GM21360 (cell line): ENCODE data around the gene FOXE3.

ENCODE experiments used
- ATAC-seq: cut with Tn5 transposase; IDR thresholded peaks from one replicate; pipeline ENCODE4 v1.9.1; 2021; ENCODE audit warnings: mild to moderate bottlenecking, moderate library complexity; ENCODE audit not compliant: unreplicated experiment

Gene FOXE3

GRCh38 chr1:47433477-47434050 is 17.5 kb downstream of the FOXE3 start:
- no peak for ATAC-seq

GRCh38 chr1:47434051-47434842 is 18.2 kb downstream of the FOXE3 start:
- ATAC-seq, result no peak

- no peak for ATAC-seq
Measured at GRCh38 chr1:47435506-47436303, 19.6 kb downstream of the FOXE3 start.

GRCh38 chr1:47436304-47436978 is 20.4 kb downstream of the FOXE3 start:
- ATAC-seq, result peak; percentile 37

- ATAC-seq, result peak; percentile 7
Measured at GRCh38 chr1:47436979-47437446, 20.9 kb downstream of the FOXE3 start.

- peak; percentile 79 for ATAC-seq
Measured at GRCh38 chr1:47437447-47438164, 21.5 kb downstream of the FOXE3 start, which contains the start of gene FOXD2. Gene FOXD2, plus strand, starts transcription at chr1:47438044. Its CDS starts 92 bp downstream, at chr1:47438136.

- ATAC-seq, result no peak
Measured at GRCh38 chr1:47438165-47439016, 22.3 kb downstream of the FOXE3 start.

- ATAC-seq, result no peak
Measured at GRCh38 chr1:47439017-47439818, 23.1 kb downstream of the FOXE3 start.

GRCh38 chr1:47439819-47440598 is 23.9 kb downstream of the FOXE3 start:
- ATAC-seq, result no peak

- ATAC-seq, result no peak
Measured at GRCh38 chr1:47440599-47441081, 24.6 kb downstream of the FOXE3 start.

- ATAC-seq, result no peak
Measured at GRCh38 chr1:47441450-47442106, 25.5 kb downstream of the FOXE3 start.

GRCh38 chr1:47442202-47442601 is 26.1 kb downstream of the FOXE3 start:
- ATAC-seq, result no peak

GRCh38 chr1:47442842-47443529 is 26.9 kb downstream of the FOXE3 start:
- ATAC-seq, result no peak

- no peak for ATAC-seq
Measured at GRCh38 chr1:47443530-47444296, 27.6 kb downstream of the FOXE3 start.

- ATAC-seq, result no peak
Measured at GRCh38 chr1:47444297-47444561, 28.1 kb downstream of the FOXE3 start.
